Dendritic cell treated with granulocyte-macrophage colony-stimulating factor and Interleukin-4, amounts not matched to agents 40 ng/mL and 50 ng/mL, for 4 days (primary cell): Measurements from ENCODE around the gene CCDC91.
"Not testable (repeated sequence)": the region's sequence is repeated elsewhere in the genome, so short reads cannot be mapped to it uniquely, and the experiment has no call there.

Experiments
- H3K27ac Mint-ChIP-seq: one replicate; pipeline ENCODE4 v1.8.0; 2022; ENCODE audit warnings: mild to moderate bottlenecking, mixed read lengths
- H3K27me3 Mint-ChIP-seq: one replicate; pipeline ENCODE4 v1.8.0; 2022; ENCODE audit warnings: mild to moderate bottlenecking, mixed read lengths
- H3K36me3 Mint-ChIP-seq: one replicate; pipeline ENCODE4 v1.8.0; 2022; ENCODE audit warnings: low read depth, mixed read lengths
- H3K4me1 Mint-ChIP-seq: one replicate; pipeline ENCODE4 v1.8.0; 2022; ENCODE audit warnings: low read depth, mixed read lengths
- H3K4me3 Mint-ChIP-seq: one replicate; pipeline ENCODE4 v1.8.0; 2022; ENCODE audit warnings: mild to moderate bottlenecking, moderate library complexity, mixed read lengths
- H3K9me3 Mint-ChIP-seq: one replicate; pipeline ENCODE4 v1.8.0; 2022; ENCODE audit warnings: mixed read lengths
- intact Hi-C: fragments of 100-400 bp; cut with micrococcal nuclease; formaldehyde crosslinking; loops from one replicate; pipeline ENCODE4 v1.15.0; 2022

The CCDC91 gene

DNA sequence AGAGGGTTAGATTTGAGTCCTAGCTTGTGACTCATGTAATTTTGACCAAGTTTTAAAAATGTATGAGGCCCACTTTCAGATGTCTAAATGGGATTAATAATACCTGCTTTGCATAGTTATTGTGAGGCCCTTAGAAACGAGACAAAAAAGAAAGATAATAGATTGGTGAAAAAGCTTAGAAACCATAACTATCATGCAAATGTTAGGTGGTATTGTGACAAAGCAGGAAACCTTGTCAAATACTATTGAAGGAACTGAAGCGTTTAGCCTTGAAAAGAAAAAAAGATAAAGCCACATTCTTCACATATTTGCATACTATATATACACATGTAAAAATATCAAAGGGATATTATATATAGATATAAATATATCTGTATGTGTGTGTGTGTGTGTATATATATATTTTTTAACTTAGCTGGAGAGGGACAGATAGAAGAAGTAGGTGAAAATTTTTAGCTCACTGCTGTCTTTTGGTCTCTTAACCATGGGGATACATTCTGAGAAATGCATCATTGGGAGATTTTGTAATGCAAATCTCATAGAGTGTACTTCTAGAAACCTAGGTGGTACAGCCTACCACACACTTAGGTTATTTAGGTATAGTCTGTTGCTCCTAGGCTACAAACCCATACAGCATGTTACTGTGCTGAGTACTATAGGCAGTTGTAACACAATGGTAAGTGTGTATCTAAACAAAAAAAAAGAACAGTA is 270.3 kb downstream of the CCDC91 start:
- Mint-ChIP-seq H3K36me3 (peaks cover 57% of the 10 kb centered on the region), H3K27ac (no peak overlapping the region), H3K4me1 (peaks cover 24% of the 10 kb centered on the region), H3K4me3 (no peak overlapping the region), H3K27me3 (no peaks in the 10 kb centered on the region), H3K9me3 (peaks cover 7% of the 10 kb centered on the region)
- intact Hi-C loops, result no loop called here

DNA sequence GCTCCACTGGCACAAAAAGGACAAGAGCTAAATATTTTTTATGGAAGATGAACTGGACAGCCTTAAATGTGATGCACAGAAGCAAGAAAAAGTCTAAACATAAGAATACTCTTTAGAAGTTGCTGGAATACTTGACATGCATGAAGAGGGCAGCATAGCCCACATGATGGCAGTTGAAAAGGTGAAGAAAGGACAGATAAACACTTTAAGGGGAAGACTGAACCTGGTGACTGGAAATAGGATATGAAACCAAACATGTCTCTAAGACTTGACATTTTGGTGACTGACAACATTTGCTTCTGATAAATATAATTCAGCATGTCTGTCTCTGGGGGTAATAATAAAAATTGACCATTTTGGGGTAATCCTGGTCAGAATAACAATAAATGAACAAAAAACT is 273.1 kb downstream of the CCDC91 start:
- Mint-ChIP-seq H3K36me3 (peaks cover 47% of the 10 kb centered on the region), H3K9me3 (peaks cover 12% of the 10 kb centered on the region), H3K27me3 (no peaks in the 10 kb centered on the region), H3K4me3 (no peak overlapping the region), H3K27ac (no peak overlapping the region), H3K4me1 (peaks cover 7% of the 10 kb centered on the region)
- intact Hi-C loops, result no loop called here

DNA sequence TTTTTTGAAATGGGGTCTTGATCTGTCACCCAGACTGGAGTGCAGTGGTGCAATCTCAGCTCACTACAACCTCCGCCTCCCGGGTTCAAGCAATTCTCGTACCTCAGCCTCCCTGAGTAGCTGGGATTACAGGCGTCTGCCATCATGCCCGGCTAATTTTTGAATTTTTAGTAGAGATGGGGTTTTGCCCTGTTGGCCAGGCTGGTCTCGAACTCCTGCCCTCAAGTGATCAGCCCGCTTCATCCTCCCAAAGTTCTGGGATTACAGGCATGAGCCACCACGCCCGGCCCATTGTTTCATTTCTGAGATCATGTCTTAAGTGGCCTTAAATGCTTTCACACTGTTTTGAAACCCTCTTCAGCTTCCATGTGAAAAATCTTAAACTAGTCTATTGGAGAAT is 281.5 kb downstream of the CCDC91 start:
- Mint-ChIP-seq H3K36me3 (peaks cover 31% of the 10 kb centered on the region), H3K9me3 (peaks cover 34% of the 10 kb centered on the region)
- H3K27me3 Mint-ChIP-seq, H3K4me3 Mint-ChIP-seq, H3K27ac Mint-ChIP-seq, intact Hi-C loops, H3K4me1 Mint-ChIP-seq: not testable (repeated sequence)

DNA sequence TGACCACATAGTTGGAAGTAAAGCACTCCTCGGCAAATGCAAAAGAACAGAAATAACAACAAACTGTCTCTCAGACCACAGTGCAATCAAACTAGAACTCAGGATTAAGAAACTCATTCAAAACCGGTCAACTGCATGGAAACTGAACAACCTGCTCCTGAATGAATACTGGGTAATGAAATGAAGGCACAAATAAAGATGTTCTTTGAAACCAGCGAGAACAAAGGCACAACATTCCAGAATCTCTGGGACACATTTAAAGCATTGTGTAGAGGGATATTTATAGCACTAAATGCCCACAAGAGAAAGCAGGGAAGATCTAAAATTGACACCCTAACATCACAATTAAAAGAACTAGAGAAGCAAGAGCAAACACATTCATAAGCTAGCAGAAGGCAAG is 285.9 kb downstream of the CCDC91 start:
- Mint-ChIP-seq H3K36me3 (peaks cover 33% of the 10 kb centered on the region), H3K9me3 (peaks cover 26% of the 10 kb centered on the region)
- H3K4me1 Mint-ChIP-seq, H3K27me3 Mint-ChIP-seq, intact Hi-C loops, H3K4me3 Mint-ChIP-seq, H3K27ac Mint-ChIP-seq: not testable (repeated sequence)

DNA sequence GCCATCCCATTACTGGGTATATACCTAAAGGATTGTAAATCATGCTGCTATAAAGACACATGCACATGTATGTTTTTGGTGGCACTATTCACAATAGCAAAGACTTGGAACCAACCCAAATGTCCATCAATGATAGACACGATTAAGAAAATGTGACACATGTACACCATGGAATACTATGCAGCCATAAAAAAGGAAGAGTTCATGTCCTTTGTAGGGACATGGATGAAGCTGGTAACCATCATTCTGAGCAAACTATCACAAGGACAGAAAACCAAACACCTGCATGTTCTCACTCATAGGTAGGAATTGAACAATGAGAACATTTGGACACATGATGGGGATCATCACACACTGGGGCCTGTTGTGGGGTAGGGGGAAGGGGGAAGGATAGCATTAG is 288.8 kb downstream of the CCDC91 start:
- H3K4me3 Mint-ChIP-seq, H3K27ac Mint-ChIP-seq, H3K4me1 Mint-ChIP-seq, intact Hi-C loops, H3K27me3 Mint-ChIP-seq: not testable (repeated sequence)
- Mint-ChIP-seq H3K9me3 (peaks cover 26% of the 10 kb centered on the region), H3K36me3 (peaks cover 31% of the 10 kb centered on the region)

DNA sequence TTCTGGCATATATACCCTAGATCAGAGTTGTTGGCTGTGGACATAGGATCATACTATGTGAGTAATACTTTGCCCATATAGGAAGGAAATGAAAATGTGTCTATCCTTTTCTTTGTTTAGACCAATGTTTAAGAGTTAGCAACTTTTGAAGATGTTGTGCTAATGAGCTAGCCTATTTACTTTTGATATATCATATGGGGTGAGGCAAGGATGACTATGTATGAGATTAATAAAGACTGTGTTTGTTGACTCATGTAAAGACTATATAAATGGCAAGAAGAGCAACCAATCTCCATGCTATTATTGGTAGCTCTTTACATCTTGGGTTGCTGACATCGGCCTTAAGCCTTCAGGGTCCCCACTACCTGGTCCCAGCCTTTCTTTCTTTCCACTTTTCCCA is 289.4 kb downstream of the CCDC91 start:
- Mint-ChIP-seq H3K4me1 (no peaks in the 10 kb centered on the region), H3K36me3 (peaks cover 27% of the 10 kb centered on the region), H3K27ac (no peak overlapping the region), H3K27me3 (no peaks in the 10 kb centered on the region), H3K4me3 (no peak overlapping the region), H3K9me3 (peaks cover 22% of the 10 kb centered on the region)
- intact Hi-C loops, result no loop called here

DNA sequence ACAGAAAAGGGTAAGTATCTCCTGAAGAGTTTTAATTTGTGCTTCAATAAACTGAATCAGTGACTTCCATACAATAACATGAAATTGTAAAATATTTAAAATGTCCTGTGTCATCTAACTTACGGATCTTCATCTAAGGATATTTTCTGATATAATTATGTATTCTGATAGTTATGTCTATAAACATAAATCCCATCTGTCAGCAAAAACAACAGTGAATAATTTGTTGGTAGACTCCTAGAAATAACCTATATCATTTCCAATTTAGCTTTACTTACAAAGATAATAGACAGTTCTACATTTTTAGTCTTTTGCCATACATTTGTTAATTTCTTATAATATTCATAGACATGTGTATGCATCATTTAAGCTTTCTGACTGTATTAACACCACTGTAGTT is 293.9 kb downstream of the CCDC91 start:
- H3K27ac Mint-ChIP-seq, result no peak overlapping the region
- intact Hi-C loops, result no loop called here

DNA sequence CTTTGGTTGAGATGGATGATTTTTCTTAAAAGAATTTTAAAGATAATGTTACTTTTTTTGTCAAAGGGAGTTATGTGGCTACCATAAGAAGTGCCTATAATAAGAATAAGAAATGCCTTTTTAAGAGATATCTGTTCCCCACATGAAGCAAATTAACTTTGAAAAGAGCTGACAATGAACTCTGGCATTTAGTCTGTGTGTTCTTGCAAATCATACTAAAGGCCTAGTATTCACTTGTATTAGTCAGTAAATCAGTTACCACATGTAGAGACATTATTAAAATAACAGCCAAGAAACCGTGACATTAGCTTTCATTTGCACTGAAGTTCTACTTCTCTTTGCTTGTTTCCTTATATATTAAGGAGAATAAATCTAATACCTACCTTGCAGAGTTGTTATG is 296.3 kb downstream of the CCDC91 start:
- Mint-ChIP-seq H3K36me3 (peaks cover 11% of the 10 kb centered on the region), H3K9me3 (no peaks in the 10 kb centered on the region), H3K4me1 (no peaks in the 10 kb centered on the region), H3K27ac (no peak overlapping the region), H3K4me3 (no peak overlapping the region), H3K27me3 (no peaks in the 10 kb centered on the region)
- intact Hi-C loops, result no loop called here

More for the DNA sequence above, 293.9 kb downstream of the CCDC91 start:
- Mint-ChIP-seq H3K9me3 (no peaks in the 10 kb centered on the region), H3K4me3 (no peak overlapping the region), H3K36me3 (peaks cover 11% of the 10 kb centered on the region), H3K4me1 (no peaks in the 10 kb centered on the region), H3K27me3 (no peaks in the 10 kb centered on the region)

DNA sequence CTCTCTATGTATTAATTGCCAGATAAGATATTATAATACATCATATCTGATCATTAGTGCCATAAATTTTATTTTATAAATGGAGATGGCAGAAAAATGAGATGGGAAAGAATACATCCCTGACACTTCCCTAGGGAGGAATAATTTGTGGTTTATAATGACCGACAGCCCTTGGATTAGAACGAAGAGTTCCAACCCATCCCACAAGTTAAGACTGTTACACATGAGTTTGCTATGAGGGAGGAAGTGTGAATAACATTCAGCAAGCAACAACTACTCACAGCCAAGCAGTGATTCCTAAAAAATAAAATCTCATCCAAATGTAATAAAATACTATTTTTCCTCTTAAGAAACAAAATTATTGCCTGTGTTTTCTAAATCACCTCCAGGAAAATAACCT is 299.0 kb downstream of the CCDC91 start:
- H3K4me1 Mint-ChIP-seq, result no peaks in the 10 kb centered on the region
- H3K4me3 Mint-ChIP-seq, result no peak overlapping the region
- H3K36me3 Mint-ChIP-seq, result peaks cover 5% of the 10 kb centered on the region
- no peaks in the 10 kb centered on the region for H3K27me3 Mint-ChIP-seq
- no peaks in the 10 kb centered on the region for H3K9me3 Mint-ChIP-seq
- intact Hi-C loops, result no loop called here
- no peak overlapping the region for H3K27ac Mint-ChIP-seq

DNA sequence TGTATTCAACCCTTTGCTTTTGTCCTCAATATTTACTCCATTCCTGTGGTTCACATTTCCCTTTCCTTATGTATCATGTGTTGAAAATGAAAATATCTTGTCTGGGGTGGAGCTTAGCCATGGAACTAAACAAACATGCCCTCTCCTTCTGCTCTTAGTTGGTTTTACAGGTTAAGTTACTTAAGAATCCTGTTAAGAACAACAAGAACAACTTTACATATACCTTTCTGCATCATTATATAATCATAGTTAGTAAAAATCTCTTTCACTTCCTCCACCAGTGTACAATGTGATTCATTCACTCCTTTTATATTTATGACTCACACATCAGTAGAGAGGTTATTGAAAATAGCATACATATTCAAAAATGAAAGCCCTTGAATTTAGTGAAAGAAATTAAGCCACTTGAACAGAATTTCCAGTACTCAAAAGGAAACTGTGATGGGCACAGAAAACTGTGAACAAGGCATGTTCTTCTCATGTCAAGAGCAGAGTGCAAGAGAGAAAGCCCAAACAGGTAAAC is 307.7 kb downstream of the CCDC91 start:
- intact Hi-C loops, result no loop called here
- Mint-ChIP-seq H3K27ac (no peak overlapping the region), H3K4me3 (no peak overlapping the region)

DNA sequence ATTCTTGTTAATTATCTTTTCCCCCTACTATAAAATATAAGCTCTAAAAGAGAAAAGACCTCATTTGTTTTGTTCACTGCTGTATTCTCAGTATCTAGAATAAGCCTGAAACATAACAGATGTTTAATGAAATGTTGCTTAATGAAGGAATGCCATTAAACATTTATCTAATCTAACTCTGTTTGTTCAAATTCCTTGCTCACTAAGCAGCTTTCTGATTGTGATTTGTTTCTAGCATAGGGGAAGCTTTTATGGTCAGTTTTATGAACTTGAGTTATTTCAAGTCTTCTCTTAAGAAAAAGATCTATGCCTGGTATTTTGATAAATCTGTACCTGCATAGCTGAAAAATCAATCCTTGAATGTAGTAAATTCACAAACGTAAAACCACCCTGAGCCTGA is 308.6 kb downstream of the CCDC91 start:
- Mint-ChIP-seq H3K27me3 (no peaks in the 10 kb centered on the region), H3K4me1 (no peaks in the 10 kb centered on the region), H3K36me3 (peaks cover 20% of the 10 kb centered on the region), H3K9me3 (peaks cover 9% of the 10 kb centered on the region), H3K27ac (no peak overlapping the region), H3K4me3 (no peak overlapping the region)
- intact Hi-C loops, result no loop called here

More for the DNA sequence above, 307.7 kb downstream of the CCDC91 start:
- peaks cover 20% of the 10 kb centered on the region for H3K36me3 Mint-ChIP-seq
- H3K27me3 Mint-ChIP-seq, result no peaks in the 10 kb centered on the region
- H3K9me3 Mint-ChIP-seq, result peaks cover 9% of the 10 kb centered on the region
- H3K4me1 Mint-ChIP-seq, result no peaks in the 10 kb centered on the region

DNA sequence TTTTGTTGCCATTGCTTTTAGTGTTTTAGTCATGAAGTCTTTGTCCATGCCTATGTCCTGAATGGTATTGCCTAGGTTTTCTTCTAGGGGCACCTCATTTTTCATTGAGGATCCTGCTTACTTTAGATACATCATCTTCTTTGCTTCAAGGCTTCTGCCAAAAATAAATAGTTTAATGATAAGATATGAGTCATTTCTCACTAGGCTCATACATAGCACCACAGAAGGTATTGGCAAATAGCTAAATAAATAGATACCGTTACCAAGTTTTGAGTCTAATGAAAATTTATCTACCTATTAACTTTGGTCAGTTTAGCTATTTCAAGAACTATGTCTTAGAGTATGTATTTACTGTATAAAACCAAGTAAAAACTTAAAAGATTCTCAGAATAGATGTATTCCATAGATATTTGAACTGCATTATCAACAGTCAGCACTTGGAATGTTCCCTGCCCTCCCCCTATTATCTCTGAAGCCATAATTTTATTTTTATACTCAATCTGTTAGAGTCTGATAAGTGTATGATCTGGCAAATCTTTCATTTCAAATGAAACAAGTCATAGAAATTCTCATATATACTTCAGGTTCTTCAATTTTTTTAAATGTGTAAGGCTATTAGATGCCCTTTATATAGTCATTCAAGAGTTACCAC is 310.2 kb downstream of the CCDC91 start:
- intact Hi-C loops, result no loop called here
- no peak overlapping the region for H3K4me3 Mint-ChIP-seq
- no peak overlapping the region for H3K27ac Mint-ChIP-seq
- peaks cover 20% of the 10 kb centered on the region for H3K36me3 Mint-ChIP-seq
- no peaks in the 10 kb centered on the region for H3K4me1 Mint-ChIP-seq
- peaks cover 9% of the 10 kb centered on the region for H3K9me3 Mint-ChIP-seq
- no peaks in the 10 kb centered on the region for H3K27me3 Mint-ChIP-seq

DNA sequence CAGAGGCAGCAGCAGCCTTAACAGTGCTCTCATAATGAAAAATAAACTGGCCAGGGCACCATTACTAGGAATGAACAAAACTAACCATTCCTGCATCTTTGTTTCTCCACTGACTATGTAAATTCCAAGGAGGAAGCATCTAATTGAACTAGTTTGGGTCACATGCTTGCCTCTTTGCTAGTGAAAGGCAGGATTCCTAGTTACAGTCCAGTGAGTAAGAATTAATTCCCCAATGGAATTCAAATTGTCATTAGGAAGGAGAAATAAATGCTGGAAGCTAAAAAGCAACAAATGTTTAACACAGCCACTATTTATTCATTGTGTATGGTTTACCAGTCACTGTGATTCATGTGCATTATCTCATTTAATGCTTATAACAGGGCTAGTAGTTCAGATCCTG is 316.0 kb downstream of the CCDC91 start:
- intact Hi-C loops, result no loop called here
- H3K27ac Mint-ChIP-seq, result no peak overlapping the region
- H3K27me3 Mint-ChIP-seq, result no peaks in the 10 kb centered on the region
- H3K4me3 Mint-ChIP-seq, result no peak overlapping the region
- H3K9me3 Mint-ChIP-seq, result peaks cover 9% of the 10 kb centered on the region
- H3K4me1 Mint-ChIP-seq, result no peaks in the 10 kb centered on the region
- H3K36me3 Mint-ChIP-seq, result peaks cover 6% of the 10 kb centered on the region

DNA sequence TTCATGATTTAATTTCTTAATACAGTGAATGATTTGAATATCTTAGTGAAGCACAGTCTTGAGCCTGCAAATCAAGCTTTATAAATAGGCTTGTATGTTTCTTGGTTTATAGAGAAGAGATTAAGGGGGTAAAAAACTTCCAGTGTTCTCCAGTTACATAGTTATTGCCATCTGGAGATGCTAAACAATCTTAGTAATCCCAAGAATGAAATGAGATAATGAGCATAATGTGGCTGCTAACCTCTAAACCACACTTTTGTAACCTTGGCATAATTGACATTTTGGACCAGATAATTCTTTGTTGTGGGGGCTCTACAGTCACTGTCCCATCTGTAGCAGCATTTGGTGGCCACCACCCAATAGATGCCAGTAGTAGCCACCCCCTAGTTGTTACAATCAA is 316.8 kb downstream of the CCDC91 start:
- Mint-ChIP-seq H3K36me3 (peaks cover 2% of the 10 kb centered on the region), H3K27ac (no peak overlapping the region)

More for the DNA sequence above, 316.8 kb downstream of the CCDC91 start:
- peaks cover 4% of the 10 kb centered on the region for H3K9me3 Mint-ChIP-seq
- no peaks in the 10 kb centered on the region for H3K27me3 Mint-ChIP-seq
- no peaks in the 10 kb centered on the region for H3K4me1 Mint-ChIP-seq
- H3K4me3 Mint-ChIP-seq, result no peak overlapping the region
- intact Hi-C loops, result no loop called here
